Right ventricle myocardium superior (tissue), 1 donor: ENCODE measurements around the gene PLCD3. TPM values are rescaled to one million over a fixed set of nuclear protein-coding genes. Genes with fewer than 3 reads are reported as not detected.

ENCODE experiments used
- ATAC-seq: fragments of 200-7000 bp; cut with Tn5 transposase; one replicate; pipeline ENCODE4 v1.9.1; 2020; ENCODE audit warnings: mild to moderate bottlenecking; ENCODE audit not compliant: poor library complexity
- DNase-seq: peaks from one replicate; pipeline ENCODE4 v3.0.0-alpha.2; 2020
- intact Hi-C: fragments of 100-400 bp; cut with DNase I; formaldehyde crosslinking; loops from one replicate; pipeline ENCODE4 v1.11.2; 2022
- total RNA-seq: library from RNA; stranded (reverse); fragmentation: NEBNext Ultra II Directional; extraction: Animal tissue kit (Norgen Biotek cat#: 25700); gene quantifications from one replicate; pipeline ENCODE4 v1.2.1, GENCODE V29; 2021
- donor health status: DM: no; HTN: yes; CAD: no; lungs with severe emphysema.

Gene PLCD3
- total RNA-seq, 1 donor from 2014 or later, result 201 TPM

DNA sequence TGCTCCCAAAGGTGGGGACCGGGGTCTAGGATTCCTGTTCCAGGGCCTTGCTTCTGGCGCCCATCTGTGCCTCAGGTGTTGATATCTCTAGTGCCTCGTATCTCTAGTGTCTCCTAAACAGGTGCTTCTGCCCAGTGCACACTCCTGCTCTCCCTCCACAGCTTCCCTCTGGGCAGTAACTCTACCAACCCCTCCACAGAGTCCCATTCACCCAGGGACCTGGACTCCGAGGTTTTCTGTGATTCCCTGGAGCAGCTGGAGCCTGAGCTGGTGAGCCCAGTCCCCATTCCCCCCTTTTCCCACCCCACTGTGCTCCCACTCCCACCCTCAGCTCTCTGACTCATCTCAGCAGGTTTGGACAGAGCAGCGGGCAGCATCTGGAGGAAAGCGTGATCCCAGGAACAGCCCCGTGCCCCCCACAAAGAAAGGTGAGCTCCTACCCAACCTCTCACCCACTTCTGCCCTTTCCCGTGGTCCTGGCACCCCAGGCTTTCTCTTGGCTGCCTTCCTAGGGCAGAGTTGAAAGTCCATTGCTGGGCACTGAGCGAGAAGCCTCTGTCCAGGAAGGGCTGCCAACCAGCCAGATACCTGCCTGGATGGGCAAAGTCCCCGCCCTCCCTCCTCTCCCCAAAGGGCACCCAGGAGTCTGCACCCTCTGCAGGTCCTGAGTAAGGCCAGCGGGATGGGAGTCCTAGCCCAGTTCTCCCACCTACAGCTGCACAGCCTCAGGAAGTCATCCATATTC is 5.4 kb upstream of the PLCD3 start:
- intact Hi-C loops, result no loop called here
- DNase-seq, result peak; percentile 27
- ATAC-seq, result no peak

DNA sequence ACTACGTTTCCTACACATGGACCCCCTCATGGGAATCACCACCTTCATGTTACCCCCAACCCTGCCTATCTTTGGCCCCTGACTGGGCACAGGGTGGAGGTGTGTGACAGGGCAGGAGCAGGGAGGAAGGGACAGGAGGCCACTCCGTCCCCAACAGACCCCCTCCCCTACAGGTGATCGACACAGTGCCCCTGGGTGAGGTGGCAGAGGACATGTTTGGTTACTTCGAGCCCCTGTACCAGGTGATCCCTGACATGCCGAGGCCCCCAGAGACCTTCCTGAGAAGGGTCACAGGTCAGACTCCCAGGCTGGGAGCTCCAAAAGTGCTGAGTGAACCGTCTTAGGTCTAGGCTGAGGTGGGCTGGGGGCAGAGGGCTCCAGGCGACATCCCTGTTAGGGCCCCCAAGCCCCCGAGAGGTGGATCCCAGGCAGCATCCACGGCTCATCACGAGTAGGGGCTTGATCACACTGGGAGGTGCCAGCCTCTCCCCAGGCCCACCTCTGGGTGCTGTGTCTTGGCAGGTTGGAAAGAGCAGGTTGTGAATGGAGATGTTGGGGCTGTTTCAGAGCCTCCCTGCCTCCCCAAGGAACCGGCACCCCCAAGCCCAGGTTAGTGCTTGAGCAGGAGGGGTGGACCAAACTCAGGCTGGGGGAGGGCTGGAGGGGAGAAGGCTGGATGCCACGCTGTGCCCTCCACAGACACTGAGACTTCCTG is 4.7 kb upstream of the PLCD3 start:
- ATAC-seq (no peak), DNase-seq (peak; percentile 40)
- intact Hi-C loops, result no loop called here

DNA sequence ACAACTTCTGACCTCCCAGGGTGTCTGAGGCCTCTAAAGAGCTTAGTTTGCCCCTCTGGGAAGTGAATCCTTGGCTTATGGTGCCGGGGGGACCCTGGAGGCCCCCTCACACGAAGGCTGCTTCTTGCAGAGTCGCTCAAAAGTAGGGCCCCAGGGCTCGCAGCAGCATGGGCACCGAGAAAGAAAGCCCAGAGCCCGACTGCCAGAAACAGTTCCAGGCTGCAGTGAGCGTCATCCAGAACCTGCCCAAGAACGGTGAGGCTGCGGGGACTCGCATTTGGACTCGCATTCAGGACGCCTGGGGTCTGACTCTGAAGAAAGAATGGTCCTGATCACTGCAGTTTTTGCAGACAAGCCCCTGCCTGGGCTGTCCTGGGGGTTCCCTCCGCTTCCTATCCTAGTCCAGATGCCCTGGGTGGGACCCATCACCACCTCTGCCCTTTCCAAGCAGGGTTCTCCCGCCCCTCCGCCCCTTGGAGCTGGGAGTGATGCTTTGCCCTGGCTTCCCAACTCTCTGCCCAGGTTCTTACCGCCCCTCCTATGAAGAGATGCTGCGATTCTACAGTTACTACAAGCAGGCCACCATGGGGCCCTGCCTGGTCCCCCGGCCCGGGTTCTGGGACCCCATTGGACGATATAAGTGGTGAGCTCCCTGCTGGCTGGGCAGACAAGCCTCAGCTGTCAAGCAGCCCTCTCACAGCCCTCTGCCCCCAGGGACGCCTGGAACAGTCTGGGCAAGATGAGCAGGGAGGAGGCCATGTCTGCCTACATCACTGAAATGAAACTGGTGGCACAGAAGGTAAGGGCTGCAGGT is 3.9 kb upstream of the PLCD3 start:
- peak; percentile 45 for DNase-seq
- intact Hi-C loops, result loop anchor here (1.0 kb wide), 1 partner anchor 62 kb away; no protein-coding TSS in a partner anchor

DNA sequence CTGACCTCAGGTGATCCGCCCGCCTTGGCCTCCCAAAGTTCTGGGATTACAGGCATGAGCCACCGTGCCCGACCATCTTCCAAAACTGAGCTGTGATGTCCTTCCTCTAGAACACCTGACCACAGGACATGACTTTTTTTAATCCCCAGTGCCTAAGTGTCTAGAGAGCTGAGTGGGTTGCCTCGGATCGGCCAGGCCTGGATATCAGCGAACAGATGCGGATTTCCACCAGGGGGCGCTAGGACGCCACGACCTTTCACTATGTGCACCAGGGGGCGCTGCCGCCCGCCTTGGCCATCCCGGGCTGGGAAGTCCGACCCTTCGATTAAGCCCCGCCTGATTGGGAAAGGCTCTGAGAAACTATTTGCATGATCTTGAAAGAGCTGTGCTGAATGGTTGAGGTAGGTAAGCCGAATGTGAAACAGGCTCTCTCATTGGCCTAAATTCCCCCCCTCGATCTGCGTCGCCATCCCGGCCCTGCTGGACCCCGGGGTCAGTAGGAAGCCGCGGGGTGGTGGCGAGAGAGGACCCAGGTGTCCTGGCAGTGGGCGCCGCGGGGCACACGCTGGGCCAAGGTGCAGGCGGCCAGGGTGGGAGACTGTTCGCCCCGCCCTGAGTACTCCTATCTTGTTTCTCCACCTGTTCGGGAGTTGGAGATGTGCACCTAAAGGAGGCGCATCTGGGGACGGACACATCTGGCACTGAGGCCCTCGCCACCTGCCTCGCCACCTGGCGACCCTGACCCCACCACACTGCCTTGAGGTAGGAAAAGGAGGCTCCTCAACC is 3.1 kb upstream of the PLCD3 start, which contains the start of gene ACBD4:
Gene ACBD4 (plus strand): TSS at position 496 of the 786 bp plus-strand sequence. CDS start 458 bp downstream, outside the sequence.
- DNase-seq (peak; percentile 97), ATAC-seq (peak; percentile 82)
- intact Hi-C loops, result loop anchor here (1.0 kb wide), 1 partner anchor 63 kb away; no protein-coding TSS in a partner anchor

More for the DNA sequence above, 3.9 kb upstream of the PLCD3 start:
- ATAC-seq, result no peak

DNA sequence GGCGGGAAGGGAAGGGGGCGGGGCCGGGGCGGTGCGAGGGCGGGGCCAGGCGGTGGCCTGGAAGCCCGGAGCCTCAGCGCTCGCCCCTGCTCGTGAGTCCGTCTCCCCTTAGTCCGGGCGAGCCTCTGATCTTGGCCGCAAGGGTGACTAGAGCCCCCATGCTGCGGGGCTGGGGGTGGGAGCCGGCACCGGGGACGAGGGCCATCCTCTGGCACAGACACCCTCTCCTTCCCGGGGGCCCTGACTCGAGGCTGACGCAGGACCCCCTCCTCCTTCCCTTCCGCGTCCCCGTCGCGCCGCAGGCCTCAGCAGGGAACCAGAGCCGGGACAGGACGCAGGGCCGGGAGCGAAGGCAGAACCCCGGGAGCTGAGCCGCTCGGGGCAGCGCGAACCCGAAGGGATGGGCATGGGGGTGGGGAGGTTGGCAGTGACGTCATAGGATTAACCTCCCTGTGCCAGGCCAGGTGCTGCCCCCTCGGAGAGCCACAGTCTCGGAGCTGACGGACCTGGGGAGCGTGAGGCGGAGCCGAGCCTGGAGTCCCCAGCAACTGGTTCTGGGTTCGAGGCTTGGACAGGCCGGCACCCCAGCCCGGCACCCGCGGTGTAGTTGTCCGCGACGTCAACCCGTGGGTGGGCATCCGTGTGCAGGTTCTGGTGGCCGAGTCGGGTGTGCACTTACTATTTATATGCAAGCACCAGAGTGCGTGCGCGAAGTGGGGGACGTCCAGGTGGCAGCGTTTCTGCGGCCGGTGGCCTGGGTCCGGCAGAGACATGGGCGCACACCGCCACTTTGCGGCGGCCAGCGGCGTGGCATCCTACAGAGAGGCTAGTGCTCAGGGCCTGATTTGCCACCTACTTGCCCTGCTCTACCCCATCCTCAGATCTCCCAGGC is 503 bp upstream of the PLCD3 start:
- intact Hi-C loops, result loop anchor here (5.0 kb wide), 2 partner anchors 36 to 211 kb away; no protein-coding TSS in a partner anchor
- ATAC-seq (peak; percentile 76), DNase-seq (peak; percentile 93)

DNA sequence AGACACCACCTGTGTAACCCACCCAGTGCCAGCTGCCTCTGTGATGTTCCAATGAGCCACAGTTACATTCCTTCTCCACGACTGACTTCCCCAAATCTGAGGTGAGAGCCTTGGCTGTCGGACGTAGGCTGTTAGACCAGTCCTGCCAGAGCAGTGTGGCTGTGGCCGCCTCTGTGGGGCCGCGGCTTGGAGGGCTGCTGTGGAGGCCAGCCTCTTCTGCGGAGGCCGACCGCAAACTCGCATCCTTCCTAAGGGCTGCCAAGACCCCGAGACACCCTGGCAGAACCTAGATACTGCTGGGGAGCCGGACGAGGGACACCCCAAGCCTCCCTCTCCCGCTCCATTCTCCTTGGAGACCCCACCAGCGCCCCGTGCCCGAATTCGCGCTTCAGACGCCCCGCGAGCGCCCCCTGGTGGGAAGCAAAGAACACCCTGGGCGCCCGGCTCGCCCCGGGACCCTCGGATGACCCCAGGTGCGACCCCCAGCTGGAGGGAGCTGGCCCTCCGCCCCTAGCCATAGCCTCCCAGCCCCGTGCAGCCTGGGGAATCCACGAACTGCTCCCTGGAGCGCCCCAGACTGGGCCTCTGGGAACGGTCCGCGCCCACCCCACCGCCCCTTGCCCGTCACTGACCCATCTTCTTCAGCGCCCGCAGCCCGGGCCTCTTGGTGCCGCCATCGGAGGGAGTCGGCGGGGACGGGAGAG is 547 bp downstream of the PLCD3 start:
- intact Hi-C loops, result loop anchor here (5.0 kb wide), 2 partner anchors 34 to 209 kb away; no protein-coding TSS in a partner anchor
- peak; percentile 71 for DNase-seq
- ATAC-seq, result no peak

DNA sequence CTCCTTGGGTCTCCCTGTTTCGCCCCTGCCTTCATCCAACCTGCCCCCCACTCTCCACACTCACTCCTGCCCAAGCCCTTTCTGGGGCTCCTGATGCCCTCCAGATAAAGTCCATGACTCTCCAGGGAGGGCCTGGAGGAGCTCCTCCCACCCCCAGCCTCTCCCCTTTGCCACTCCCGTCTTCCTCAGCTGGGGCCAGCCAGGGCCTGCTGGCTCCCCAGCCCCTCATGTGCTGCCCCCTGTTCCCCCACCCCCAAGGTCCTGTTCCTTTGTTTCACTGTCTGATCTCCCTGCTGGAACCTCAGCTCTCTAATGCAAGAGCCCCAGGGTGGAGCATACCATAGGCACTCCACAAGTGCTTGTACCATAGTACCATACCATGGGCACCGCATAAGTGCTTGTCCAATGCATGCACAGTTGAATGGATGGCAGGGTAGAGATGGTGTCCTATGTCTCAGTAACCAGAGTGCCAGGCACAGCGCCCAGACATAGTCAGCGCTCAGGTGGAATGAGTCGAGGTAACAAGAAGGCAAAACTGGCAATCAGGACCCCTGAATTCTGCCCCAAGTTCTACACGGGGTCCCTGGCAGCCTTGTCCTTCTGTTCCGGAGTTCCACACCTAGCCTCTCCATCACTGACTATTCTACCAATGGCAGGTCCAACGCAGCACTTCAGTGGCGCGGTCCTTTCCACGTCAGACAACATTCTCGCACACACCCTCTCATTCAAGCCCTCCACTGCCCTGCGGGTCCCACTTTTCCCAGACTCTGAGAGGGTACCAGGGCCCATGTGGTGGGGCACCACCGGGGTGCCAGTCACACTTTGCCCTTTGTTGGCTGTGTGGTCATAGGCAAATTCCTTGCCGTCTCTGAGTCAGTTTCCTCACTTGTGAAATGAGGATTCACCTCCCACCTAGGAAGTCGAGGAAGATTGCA is 1.4 kb downstream of the PLCD3 start:
- intact Hi-C loops, result loop anchor here (5.0 kb wide), 2 partner anchors 34 to 209 kb away; no protein-coding TSS in a partner anchor
- DNase-seq, result peak; percentile 33
- ATAC-seq, result no peak

DNA sequence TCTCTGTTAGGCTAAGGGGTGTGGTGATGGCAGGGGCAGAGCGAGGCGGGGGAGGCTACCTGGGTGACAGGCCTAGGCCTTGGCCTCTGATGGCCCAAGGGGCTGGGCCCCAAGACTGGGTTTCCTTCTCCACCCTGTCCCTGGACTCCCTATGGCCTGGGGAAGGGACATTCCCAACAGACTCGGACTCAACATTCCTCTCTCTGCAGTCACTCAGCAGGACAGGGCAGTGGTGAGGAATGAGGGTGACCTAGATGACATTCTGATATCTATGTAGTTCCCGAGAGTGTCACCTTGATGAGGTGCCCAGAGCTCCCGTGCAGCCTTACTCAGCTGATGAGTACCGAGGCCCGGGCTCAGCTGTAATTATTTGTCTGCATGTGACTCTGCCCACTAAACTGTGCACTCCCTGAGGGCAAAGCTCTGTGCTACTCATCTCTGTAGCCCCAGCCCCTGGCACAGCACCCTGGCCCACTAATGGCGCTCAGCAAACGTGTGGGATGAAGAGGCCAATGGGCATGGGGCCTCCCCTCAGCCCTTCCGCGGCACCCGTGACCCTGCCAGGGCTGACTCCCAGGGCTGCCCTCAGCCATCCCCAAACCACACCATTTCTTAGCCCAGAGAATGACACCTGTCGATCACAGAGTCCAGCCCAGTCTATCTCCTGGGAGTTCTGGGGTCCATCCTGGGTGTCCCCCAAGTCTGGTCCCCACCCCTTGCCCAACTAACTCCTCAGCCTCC is 2.2 kb downstream of the PLCD3 start:
- intact Hi-C loops, result loop anchor here (5.0 kb wide), 2 partner anchors 33 to 208 kb away; no protein-coding TSS in a partner anchor
- ATAC-seq (no peak), DNase-seq (peak; percentile 46)

DNA sequence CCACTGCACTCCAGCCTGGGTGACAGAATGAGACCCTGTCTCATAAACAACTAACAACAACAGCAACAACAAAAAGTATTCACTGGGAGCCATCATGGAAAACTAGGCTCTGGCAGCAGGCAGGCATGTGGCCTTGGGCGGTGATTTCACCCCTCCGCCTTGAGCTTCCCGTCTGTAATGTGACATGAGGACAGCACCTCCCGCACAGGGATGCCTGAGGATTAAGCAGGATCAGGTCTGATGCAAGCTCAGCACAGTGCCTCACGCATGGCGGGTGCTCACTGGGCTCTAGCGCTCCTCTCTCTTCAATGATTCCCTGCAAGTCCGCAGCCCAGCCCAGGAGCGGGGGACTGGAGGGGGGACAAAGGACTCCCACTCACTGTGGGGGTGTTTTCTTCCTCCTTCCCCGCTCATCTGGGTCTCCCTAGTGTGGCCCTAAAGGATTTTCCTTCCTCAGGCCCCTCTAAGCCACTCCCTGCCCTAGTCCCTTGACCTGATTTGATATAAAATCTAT is 2.8 kb downstream of the PLCD3 start:
- no peak for ATAC-seq
- DNase-seq, result peak; percentile 60
- intact Hi-C loops, result no loop called here

DNA sequence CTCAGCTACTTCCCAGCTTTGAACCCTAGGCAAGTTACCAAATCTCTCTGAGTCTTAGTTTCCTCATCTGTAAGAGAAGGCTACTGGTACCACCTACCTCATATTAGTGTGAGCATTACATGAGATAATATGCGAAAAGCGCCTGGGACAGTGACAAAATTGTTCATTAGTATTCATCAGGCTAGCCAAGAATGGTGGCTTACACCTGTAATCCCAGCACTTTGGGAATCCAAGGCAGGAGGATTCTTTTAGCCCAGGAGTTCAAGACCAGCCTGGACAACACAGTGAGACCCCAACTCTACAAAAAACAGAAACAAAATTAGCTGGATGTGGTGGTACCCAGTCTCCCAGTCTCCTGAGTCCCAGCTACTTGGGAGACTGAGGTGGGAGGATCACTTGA is 3.3 kb downstream of the PLCD3 start:
- ATAC-seq, result no peak
- intact Hi-C loops, result no loop called here
- DNase-seq, result no peak

DNA sequence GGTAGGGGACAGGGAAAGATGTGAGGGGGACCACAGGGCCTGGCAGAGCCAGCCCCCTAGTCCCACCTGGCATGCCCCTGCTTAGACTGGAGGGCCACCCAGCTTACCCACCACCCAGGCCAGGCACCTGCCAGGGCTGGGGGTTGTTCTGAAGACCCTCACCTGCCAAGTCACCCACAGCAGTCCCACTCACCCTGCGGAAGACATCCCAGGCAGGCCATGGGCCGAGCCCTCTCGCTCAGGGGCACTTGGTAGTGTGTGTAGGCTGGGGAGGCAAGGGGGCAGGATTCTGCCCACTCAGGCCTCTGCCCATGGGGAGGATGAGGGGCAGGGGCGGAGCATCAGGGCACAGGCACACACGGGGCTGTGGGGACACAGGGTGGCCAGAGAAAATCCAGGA is 4.0 kb downstream of the PLCD3 start:
- intact Hi-C loops, result no loop called here
- DNase-seq (peak; percentile 39), ATAC-seq (no peak)

DNA sequence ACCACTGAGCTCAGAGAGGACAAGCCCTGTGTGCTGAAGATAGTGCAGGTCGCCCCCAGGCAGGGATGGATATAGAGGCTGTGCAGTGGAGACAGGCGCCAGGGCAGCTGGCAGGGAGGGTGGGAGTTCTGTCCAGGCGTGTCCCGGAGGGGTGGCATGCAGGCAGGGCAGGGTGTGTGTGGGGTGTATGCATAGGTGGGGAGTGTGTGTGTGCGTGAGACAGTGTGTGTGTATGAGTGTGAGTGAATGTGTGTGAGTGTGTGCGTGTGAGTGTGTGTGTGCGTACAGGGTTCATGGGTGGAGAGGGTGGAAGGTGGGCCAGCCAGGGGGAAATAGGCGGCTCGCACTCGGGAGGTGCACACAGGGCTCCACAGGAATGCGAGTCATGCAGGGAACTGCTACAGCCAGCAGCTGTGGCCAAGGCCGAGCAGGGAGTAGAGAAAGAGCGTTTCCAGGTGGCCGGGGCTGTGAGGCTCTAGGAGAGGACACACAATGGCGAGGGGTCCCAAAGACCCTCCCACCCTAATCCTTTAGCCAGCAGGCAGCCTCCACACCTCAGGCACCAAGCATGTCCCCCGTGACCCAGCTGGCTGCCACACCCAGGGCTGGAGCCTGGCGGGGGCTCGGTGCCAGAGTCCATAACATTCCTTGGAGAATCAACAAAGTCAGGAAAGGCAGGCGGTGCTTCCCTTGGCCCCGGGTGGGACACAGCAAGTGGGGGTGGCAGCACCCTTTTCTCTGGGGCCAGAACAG is 4.6 kb downstream of the PLCD3 start:
- intact Hi-C loops, result no loop called here
- peak; percentile 47 for ATAC-seq
- DNase-seq, result peak; percentile 79

DNA sequence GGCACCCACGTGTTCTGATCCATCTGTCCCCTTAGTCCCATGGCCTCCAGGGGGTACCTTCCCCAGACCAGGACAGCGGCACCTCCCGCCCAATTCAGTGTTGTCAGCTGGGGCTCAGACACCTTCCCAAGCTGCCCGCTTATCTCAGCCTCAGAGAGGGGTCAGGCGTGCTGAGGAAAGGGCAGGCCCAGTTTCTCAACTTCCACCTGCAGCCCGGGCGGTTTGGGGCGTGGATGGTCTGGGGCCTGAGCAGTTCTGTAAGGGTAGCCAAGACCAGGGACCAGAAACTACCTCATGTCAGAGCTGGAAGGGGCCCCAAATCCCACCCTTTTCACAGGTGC is 5.1 kb downstream of the PLCD3 start:
- DNase-seq (peak; percentile 45), ATAC-seq (peak; percentile 6)
- intact Hi-C loops, result no loop called here

DNA sequence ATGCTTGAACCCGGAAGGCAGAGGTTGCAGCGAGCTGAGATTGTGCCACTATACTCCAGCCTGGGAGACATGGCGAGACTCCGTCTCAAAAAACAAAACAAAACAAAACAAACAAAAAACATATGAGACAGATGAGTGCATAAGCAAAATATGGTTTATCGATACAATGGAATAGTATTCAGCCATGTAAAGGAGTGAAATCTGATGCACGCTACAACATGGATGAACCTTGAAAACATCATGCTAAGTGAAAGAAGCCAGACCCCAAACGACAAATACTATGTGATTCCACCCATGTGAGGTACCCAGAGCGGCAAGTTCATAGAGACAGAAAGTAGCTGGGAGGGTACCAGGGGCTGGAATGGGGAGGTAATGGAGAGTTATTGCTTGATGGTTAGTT is 6.8 kb downstream of the PLCD3 start:
- DNase-seq, result no peak
- ATAC-seq, result no peak
- intact Hi-C loops, result no loop called here
